NCI-H2029 treated with DMSO at 0.1 percent for 48 hours (cell line): ENCODE results near the gene LIPK.
"Not testable (repeated sequence)": the region's sequence is repeated elsewhere in the genome, so short reads cannot be mapped to it uniquely, and the experiment has no call there.

ENCODE experiments used
- DNase-seq: peaks from one replicate; lab custom pipeline; 2025; lab: John Stamatoyannopoulos, UW

The LIPK gene

DNA sequence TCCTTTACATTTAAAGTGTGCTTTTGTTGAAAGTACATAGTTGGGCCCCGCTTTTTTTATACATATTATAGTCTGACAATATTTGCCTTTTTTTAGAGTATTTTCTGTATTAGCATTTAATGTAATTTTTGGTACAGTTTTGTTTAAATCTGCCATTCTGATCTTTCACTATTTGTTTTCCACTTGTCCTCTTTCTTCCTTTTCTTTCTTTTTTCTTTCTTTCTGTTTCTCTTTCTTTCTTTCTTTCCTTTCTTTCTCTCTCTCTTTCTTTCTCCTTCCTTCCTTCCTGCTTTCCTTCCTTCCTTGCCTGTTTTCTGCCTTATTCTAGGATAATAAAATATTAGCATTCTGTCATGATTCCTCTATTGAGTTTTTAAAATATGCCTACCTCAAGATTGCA lies 9.5 kb downstream of the LIPK start:
- no peak for DNase-seq

DNA sequence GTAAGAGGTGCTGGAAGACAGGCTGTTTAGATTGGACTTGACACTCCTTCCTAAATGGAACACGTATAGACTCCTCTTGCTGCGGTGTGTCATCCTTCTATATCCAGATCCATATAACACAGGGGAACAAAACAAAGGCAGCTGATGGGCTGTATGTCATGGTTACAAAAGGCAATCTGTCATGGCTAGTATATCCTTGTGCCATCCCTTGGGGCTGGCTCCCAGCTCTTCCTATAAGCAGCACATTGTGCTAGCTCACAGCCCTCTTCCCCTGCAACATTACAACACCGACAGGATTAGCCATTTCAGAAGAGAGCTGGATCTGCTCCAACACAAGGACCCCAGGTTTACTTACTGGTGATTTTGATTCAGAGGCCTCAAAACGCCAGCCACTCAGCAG lies 15.3 kb downstream of the LIPK start:
- no peak for DNase-seq

DNA sequence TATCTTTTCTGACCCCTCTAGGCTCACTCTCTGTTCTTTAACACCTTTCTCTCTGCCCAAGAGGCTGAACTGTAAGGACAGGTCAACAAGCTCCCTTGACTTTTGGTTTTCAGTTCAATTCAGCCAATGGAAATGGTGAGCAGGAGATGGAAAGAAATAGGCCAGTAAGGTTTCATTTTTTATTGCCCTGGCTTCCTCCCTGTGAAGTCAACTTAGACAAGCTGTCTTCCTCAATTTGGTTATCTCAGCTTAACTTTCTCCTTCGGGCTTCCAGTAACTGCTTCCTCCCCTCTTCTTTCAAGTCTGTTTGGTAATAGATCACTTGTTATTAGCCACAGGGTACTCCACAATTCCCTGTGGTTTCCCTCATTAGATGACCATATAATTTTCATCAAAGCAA lies 19.7 kb downstream of the LIPK start:
- DNase-seq: no peak

DNA sequence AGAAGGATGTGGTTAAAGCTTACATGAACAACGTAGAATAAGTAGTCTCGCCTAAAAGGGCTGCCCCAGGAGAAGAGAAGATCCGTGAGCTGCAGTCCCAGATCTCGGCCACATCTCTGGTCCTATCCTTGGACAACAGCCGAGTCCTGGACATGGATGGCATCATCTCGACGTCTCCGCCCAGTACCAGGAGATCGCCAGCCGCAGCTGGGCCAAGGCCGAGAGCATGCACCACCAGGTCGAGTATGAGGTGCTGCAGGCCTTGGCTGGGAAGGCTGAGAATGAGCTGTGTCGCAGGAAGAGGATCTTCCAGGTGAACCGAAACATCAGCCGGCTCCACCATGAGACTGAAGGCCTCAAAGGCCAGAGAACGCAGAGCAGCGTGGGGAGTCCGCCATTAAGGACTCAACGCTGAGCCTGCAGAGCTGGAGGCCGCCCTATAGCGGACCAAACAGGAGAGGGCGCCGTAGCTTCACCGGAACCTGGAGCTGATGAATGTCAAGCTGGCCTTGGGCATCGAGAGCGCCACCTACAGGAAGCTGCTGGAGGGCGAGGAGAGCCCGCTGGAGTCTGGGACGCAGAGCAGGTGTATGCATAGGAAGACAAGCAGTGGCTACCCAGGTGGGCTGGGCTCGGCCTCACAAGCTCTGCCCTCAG lies 22.2 kb downstream of the LIPK start:
- no peak for DNase-seq

DNA sequence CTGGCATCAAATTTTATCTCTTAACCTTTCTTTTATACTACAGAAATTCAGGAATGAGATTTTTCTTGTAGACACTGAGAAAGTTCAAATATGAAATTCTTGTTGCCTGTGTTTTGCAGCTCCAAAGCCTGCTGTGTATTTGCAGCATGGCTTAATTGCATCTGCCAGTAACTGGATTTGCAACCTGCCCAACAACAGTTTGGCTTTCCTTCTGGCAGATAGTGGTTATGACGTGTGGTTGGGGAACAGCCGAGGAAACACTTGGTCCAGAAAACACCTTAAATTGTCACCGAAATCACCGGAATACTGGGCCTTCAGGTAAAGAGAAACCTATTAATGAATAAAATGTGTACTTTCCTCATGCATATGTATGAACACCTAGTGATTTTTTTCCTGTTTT lies 24.8 kb downstream of the LIPK start:
- no peak for DNase-seq

DNA sequence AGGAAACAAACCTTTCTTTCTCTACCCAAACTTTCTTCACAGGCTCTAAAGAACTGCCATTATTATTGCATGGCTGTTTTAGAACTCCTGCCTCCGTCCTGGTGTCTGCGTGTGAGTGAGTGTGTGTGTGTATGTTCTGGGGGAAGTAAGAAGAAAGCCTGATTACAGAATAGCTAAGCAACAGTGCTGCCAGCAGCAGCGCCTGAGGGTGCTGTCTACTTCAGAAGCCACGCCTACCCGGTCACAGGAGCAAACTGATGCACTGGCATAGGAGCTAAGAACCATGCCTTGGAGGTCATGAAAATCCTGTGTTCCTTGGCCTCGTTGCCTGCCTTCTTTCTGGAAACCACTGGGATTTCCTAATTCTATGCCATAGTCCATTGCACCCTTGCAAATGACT lies 25.2 kb downstream of the LIPK start:
- no peak for DNase-seq

DNA sequence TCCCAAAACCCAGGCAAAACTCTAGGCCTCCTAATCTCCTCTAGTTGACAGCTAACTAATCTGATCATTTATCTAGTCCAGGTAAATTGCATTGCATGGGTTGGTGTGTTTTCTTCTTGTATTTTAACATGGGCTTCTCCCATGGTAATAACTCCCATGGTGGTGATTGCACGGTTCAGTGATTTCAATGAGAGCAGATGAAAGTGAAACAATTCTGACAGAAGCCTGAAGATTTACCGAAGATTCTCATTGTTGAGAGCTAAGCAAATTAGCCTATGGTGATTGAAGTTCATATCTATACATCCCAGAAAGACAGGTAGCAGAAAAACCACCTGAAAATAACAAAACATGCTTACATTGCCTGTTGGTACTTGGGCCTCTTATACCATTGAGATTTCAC lies 27.2 kb downstream of the LIPK start:
- no peak for DNase-seq

DNA sequence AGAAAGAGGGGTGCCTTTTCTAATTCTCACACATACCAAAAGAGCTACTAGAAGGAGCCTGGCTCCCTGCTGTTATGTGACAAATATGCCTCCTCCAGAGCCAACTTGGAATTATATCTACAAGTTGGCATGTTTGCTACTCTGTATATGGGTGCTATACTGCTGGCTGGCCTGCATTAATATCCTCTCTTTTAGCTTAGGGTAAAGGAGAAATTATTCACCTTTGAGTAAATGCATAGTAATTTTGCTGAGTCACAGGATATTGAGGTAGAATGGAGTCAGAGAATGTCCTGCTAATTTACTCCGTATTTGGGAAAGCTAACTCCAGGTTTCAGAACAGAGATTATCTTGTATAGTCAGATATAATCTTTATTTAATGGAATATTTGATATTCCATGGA lies 29.6 kb downstream of the LIPK start:
- DNase-seq: no peak

DNA sequence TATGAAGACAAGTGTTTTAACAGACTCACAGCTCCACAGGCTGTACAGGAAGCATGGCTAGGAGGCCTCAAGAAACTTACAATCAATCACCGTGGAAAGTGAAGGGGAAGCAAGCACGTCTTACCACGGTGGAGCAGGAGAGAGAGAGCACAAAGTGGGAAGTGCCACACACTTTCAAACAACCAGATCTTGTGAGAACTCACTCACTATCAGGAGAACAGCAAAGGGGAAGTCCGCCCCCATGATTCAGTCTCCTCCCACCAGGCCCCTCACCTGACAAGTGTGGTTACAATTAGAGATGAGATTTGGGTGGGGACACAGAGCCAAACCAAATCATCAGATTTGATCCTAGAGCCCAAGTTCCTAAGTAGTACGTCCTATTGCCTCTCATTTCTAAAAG lies 35.9 kb downstream of the LIPK start:
- DNase-seq: not testable (repeated sequence)

DNA sequence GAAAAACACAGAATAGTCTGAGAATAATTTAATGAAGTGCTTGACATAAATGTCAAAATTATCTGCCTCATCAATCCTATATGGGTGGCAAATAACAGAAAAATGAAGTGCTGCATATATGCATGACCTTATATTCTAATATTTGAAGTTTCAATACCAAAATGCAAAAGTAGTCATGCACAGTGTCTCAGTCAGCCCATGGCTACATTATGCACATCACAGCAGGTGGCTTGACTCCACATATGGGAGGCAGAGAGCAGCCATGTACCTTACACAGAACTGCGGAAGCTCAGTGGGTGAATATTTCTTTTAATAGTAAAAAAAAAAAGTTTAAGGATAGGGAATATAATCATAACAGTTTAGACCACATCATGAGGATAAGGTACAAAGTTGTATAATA lies 36.4 kb downstream of the LIPK start:
- no peak for DNase-seq

DNA sequence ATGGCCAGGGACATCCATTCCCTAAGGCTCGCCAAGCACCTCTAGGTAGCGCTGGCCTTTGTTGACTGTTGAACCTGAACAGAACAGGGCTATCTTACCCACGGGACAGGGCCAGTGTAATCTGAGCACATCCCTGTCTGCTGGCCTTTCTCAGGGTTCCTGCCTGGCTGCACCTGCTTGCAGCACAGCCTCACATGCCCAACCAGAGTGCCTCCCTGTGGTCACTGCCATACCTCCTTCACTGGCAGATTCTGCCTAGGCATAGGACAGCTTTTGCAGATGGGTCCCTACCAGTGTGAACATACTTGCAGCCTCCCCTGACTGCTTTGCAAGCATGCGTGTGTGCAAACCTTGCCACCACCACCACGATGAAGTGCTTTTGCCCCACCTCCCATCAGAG lies 38.0 kb downstream of the LIPK start:
- DNase-seq: no peak

DNA sequence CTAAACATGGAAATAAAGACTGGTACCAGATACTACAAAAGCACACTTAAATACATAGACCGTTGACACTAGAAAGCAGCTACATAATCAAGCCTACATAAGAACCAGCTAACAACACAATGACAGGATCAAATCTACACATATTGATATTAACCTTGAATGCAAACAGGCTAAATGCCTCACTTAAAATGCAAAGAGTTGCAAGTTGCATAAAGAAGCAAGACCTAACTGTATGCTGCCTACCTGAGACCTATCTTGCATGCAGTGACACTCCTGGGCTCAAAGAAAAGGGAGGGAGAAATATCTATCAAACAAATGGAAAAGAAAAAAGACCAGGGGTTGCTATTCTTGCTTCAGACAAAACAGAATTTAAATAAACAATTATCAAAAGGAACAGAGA lies 39.6 kb downstream of the LIPK start:
- no peak for DNase-seq

DNA sequence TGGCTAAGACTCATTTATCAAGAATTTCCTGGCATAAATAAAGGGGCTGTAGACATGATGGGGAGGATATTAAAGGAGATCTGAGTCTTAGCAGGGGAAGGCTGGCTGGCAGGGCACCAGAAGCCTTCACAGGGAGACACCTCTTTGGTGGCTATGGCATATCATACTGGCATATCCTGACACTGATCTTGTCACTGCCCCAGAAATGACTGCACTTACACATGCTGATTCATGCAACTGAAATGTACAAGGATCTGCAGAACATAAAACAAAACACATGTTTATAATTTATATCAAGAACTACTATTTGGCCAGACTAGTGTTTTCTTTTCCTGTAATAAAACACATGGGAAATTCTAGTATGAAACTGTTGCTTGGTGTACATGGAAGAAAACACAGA lies 48.2 kb downstream of the LIPK start:
- DNase-seq: no peak

DNA sequence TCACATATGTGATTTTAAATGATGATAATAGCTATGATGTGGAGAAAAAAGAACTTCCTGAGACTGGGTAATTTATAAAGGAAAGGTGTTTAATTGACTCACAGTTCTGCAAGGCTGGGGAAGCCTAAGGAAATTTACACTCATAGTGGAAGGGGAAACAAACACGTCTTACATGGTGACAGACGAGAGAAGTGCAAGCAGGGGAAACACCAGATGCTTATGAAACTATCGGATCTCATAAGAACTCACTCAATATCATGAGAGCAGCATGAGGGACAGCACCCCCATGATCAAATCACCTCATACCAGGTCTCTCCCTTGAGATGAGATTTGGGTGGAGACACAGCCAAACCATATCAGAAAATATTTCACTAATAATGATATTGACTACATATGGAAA lies 49.7 kb downstream of the LIPK start:
- no peak for DNase-seq

DNA sequence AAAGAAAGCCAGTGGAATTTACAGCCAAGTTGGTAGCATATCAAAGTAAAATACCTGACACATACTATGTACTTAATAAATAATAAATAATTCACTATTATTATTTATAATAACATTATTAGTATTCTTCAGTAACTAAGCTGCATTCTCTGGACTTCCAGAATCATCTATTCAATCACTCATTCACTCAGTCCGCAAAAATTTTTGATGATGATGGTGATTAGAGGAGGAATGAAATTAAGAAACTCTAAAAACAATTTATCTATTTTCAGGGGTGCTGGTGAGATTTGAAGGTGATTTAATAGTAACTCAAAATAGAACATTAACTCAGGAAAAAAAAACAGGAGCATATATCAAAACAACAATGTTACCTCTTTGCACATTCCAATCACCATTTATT lies 50.6 kb downstream of the LIPK start:
- DNase-seq: no peak

DNA sequence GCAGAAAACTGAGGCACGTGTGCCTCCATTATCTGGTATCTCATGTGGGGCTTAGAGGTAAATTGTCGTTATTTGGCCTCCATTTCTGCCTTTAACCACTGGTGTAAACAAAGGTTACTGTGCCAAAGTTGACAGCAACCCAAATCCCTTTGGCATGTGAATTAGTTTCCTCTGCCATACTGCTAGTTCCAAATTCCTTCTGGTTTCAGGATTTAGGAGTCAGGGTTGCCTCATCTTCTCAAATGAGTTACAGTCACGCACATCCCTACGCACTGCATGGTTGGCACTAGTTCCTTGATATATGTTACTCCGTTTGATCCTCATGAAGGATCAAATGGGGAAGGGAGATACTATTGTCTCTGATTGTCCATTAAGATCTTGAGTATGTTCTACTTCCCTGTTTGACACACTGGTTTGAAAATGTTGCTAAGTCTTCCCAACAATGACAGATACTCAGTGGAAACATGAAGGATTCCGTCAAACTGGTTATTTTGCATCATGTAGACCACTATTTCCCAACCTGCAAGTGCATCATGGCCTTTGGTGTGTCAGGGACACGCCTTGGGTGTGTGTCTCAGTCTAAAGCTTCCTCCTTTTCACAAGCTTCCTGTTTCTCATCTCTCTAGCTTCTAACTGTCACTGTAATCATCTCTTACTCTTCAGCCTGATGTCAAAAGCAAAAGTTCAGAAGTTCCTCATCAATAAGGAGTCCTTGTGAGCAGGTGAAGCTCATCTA lies 53.5 kb downstream of the LIPK start, which contains the start of gene LIPN:
Gene LIPN, plus strand, starts transcription at position 655 of the 736 bp plus-strand sequence. CDS start 1,386 bp downstream, outside the sequence.
- DNase-seq: no peak

DNA sequence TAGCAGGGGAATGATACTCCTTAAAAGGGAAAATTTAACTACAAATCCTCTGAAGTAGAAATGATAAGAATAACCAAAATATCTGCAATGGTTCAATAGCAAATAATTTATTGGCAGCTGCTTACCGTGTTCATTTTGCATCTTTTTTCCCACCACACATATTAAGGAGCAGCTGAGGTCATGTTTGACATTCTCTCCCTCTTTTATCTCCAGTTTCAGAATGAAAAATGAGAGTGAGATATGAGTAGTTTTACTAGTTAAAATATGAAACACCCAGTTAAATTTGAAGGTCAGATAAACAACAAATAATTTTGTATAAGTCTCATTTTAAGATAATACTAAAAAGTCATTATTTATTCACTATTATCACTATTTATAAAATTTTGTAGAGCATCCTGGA lies 56.9 kb downstream of the LIPK start:
- DNase-seq: no peak

DNA sequence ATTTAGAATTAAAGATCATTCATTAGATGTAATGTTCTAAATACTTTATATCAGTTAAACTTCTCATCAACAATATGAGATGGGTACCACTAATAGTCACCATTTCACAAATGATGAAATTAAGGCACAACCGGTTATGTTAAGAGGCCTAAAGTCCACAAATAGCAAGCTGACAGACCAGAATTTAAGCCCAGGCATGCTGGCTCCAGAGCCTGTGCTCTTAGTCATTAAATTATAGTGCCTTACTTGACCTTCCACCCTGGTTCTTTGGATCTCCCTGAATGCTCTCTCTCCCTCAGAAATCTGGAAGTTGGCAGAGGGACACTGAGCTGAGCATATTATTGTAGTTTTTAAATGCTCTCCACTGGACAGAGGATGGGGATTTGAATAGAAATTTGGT lies 57.4 kb downstream of the LIPK start:
- no peak for DNase-seq

DNA sequence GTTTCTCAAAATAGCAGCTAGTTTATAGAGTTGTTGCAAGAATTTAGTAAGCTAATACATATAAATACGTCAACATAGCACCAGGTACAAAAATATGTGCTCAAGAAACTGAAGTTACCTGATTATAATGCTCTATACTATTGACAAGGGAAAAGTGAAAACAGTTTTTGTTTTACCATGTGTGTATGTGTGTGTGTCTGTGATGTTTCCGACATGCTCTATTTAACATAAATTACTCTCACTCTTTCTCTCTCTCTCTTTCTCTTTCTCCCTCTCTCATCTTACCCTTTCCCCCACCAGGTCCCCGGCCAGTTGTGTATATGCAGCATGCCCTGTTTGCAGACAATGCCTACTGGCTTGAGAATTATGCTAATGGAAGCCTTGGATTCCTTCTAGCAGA lies 58.1 kb downstream of the LIPK start:
- DNase-seq: no peak

DNA sequence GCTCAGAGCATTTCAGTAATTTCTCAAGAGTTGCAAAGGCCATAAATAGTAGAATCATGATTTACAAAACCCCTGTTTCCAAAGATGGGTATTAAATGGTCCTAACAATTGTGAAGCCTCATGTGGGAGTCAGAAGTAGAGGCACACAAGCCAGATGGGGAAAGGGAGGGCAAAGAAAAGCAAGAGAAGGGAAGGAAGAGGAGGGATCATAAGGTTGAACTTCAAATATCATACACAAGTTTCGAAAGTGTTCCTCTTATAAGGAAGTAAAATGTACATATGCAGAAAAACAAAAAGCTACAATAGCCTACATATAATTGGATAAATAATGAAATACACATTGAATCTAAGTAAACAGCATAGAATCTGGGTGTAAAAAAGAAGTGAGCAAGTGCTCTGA lies 59.8 kb downstream of the LIPK start:
- DNase-seq: no peak

DNA sequence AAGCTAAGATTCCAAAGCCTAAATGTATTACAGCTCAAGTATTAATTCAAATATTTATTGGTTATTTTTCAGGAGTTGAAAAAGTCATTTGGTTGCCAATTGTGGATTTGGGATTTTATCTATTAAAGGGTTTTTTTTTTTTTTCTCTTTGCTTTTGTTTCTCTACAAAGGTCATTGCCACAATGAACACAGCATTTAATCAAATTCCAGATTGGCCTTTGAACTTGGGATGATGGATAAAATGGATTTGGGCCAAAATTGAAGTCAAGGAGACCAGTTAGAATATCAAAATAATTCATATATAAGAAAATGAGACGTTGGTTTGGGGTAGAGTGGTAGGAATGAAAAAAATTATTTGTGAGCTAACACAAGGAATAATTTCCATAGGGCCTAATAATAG lies 63.3 kb downstream of the LIPK start:
- DNase-seq: no peak

DNA sequence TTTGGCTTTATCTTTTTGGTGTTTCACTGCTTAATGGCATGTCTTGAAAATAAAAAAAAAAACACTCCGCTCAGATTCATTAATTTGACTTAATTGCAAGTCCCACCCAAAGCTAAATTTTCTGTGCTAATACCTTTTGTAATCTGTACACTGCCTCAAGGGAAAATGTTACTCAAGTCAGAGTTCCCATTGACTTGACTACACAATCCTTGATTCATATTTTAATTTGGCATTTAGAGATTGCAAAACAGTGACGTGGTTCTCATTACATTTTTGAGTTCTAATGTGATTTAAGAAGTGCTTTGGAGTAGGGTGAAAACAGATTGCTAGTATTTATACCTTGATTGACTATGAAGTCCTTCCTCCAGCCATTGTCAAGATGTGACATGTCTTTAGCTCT lies 75.2 kb downstream of the LIPK start:
- no peak for DNase-seq

DNA sequence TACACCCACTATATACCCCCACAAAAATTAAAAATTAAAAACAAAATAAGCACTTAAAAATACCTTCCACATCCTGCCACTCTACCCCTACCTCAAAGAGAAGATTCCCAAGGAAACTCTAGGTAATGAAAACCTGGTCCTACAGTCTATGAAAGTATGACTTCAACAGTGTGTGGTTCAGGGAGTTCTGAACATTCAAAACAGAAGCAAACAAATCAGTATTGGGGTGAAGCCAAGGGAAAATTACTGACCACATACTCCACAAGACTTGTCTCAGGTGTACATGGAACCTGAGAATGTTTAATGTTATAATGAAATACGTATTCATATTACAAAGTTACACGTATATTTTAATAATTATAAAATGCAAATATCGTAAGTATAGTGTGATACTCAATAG lies 76.2 kb downstream of the LIPK start:
- DNase-seq: no peak

DNA sequence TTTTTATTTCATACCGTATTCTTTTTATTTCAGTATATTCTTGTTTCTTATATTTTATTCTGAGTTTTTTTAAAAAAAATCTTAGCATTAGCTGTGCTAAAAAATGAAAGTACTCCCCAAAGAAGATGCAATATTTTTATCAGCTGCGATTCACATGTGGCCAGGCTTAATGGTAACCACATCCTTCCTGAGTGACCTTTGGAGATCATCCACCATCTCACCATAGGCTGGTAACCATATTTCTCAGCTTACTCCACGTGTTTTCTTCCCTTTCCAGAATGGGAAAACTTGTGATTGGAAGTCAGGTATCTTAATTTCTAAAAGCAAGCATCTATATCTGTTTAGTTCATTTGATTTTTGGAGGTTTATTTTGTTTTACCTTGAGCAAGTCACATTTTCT lies 77.7 kb downstream of the LIPK start:
- DNase-seq: no peak
